PC-3 (cell line): ENCODE data around the gene CLDN24.

ENCODE experiments used
- EZH2 ChIP-seq: fragments of 300-600 bp; sonication (generic); IDR thresholded peaks from one replicate; pipeline ENCODE4 v1.6.1; 2017; ENCODE audit warnings: antibody characterized with exemption, mild to moderate bottlenecking, low read length; ENCODE audit not compliant: unreplicated experiment
- TF ChIP-seq, protein P1 (sequence below): fragments of 300-600 bp; sonication (generic); conservative IDR thresholded peaks from 2 replicates; pipeline ENCODE4 v1.5.1; 2017; ENCODE audit warnings: antibody characterized with exemption, low read depth, mild to moderate bottlenecking, low read length

- TF ChIP-seq, protein P1, sequence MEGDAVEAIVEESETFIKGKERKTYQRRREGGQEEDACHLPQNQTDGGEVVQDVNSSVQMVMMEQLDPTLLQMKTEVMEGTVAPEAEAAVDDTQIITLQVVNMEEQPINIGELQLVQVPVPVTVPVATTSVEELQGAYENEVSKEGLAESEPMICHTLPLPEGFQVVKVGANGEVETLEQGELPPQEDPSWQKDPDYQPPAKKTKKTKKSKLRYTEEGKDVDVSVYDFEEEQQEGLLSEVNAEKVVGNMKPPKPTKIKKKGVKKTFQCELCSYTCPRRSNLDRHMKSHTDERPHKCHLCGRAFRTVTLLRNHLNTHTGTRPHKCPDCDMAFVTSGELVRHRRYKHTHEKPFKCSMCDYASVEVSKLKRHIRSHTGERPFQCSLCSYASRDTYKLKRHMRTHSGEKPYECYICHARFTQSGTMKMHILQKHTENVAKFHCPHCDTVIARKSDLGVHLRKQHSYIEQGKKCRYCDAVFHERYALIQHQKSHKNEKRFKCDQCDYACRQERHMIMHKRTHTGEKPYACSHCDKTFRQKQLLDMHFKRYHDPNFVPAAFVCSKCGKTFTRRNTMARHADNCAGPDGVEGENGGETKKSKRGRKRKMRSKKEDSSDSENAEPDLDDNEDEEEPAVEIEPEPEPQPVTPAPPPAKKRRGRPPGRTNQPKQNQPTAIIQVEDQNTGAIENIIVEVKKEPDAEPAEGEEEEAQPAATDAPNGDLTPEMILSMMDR = no peak
- TF ChIP-seq EZH2 = no peak
These were observed 34.9 kb upstream of the CLDN24 start for GRCh38 chr4:183356931-183357675.
